Measurements from ENCODE around the gene SRSF1.

SRSF1 gene

DNA sequence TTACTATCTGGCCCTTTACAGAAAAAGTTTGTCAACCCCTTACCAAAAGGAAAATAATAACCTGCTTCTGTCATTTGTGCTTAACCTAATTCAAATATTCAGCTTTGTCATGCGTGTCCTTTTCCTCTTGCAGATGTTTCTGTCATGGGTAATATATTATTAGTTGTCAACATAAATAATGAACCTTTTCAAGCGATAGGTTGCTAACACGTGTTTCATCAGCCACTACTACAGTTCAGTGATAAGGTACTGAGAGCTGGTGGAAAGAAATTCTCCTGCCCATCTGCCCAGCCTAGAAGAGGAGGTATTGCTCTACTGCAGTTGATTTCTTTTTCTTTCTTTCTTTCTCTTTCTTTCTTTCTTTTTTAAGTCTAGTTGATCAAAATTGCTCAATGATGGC lies 12.0 kb upstream of the SRSF1 start:
- no peak for DNase-seq (ENCODE audit: low read depth)

DNA sequence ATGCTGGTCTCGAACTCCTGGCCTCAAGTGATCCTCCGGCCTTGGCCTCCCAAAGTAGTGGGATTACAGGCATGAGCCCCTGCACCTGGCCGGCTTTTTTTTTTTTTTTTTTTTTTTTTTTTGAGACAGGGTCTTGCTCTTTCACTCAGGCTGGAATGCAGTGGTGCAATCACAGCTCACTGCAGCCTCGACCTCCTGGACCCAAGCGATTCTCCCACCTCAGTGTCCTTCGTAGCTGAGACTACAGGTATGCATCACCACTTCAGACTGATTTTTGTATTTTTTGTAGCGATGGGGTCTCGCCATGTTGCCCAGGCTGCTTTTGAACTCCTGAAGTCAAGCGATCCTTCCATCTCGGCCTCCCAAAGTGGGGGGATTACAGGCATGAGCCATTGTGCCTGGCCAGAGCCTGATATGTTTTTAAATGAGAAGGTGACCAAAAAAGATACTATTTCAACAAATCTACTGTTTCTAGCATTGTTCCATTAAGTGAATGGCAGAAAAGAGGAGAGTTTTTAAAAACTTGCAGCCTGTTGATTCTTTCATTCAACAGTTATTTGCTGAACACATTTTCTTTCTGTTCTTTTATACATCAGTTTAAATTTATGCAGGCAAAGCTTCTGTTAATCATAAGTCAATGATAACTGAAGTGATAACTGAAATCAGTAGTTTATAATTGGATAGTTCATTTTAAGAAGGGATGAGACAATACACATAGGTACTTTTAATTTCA lies 3.2 kb upstream of the SRSF1 start:
- no peak for DNase-seq (ENCODE audit: low read depth)

DNA sequence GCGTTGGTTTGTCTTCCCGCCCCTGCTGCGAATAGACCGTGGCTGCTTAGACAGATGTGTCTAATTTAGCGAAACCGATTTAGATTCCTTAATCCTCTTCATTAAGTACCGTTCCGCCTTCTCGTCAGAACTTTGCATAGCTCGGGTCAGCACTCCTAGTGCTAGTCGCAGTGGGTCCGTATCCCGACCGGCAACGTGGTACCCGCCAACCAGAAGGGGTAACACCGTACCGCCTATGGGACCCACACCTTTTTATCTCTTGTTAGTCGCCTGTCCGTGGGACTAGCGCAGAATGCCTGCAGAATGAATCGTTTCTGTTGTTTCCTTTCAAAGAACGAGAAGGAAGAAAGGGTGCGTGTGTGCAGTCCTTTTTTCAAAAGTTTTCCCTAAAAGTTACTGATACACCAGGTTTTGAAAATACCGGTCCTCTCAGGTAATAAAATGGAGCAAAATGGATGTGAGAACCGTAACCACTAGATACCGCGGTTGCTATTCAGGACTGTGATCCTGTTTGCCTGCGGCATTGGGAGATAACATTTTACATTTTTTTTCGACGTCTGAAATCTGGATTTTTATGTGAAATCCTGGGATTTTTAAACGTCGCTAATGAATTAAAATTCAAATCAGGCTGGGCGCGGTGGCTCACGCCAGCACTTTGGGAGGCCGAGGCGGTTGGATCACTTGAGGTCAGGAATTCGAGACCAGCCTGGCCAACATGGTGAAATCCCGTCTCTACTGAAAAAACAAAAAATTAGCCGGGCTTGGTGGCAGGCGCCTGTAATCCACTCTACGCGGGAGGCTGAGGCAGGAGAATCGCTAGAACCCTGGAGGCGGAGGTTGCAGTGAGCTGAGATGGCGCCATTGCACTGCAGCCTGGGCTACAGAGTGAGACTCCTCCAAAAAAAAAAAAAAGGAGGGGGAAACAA lies 998 bp upstream of the SRSF1 start:
- no peak for DNase-seq (ENCODE audit: low read depth)

DNA sequence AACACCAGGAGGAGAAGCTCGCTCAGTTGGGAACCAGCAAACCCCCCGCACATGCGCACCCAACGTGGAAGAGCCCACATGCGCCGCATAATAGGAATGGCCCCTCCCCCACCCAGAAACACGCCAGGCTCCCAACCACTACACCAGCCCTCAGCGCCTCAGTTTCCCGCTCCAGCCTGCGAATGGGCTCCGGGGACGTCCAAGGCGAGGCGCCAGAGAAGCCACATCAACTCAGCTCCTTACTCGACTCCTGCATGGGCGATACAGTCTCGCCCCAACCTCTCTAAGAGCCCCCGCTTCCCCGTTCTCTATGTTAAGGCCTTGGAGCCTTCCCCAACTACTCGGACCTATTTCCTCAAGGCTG lies 504 bp downstream of the SRSF1 start:
- DNase-seq (ENCODE audit: low read depth) = peak; percentile 59

DNA sequence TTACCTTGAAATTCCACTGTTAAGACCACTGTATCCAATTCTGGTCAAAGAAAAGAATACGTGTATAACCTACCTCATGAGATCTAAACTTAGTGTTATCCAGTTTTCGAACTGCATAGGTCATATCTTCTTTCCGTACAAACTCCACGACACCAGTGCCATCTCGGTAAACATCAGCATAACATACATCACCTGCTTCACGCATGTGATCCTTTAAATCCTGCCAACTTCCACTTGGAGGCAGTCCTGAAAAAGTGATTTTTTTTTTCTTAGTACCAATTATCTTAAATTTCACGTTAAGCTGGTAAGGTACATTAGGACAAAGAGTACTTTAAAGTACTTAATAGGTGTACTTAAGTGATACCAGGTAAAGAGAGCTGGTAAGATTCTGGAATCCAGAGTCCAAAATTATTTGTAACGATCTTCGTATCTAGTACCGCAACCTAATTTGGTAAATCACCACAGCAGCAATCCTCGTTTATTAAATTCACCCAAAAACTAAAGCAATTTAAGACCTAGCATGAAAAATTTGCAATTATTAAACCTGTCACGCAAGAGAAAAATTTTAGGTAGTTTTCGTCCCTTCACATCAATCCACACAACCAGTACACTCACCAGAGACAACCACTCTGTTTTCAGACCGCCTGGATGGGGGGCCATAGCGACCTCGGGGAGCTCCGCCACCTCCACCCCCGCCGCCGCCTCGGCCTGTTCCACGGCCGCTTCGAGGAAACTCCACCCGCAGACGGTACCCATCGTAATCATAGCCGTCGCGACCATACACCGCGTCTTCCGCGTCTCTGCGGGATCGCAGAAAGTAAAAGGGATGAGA lies 1.1 kb downstream of the SRSF1 start:
- DNase-seq (ENCODE audit: low read depth) = no peak

DNA sequence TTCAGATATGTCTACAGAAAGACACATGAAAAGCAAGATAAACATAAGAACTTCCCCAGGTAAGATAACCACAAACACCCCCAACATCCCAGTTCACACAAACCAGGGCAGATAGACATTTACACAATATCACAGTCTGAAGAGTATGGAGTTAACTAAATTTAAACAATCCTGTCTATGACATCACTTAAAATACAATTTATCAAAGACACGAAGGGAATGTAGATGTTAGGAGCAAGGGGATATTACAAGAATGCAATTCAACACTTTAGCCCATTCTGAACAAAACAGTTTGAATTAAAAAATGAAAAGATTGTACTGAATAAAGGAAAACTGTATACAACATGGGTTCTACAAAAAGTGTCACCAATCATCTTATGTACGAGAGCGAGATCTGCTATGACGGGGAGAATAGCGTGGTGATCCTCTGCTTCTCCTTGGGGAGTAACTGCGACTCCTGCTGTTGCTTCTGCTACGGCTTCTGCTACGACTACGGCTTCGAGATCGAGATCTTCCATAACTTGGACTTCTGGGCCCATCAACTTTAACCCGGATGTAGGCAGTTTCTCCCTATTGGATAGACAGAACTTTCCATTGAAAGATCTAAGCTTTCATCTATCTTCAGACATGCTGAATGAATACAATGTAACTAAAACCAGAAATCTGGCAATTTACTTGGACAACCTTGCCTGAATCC lies 1.9 kb downstream of the SRSF1 start:
- DNase-seq (ENCODE audit: low read depth) = no peak

DNA sequence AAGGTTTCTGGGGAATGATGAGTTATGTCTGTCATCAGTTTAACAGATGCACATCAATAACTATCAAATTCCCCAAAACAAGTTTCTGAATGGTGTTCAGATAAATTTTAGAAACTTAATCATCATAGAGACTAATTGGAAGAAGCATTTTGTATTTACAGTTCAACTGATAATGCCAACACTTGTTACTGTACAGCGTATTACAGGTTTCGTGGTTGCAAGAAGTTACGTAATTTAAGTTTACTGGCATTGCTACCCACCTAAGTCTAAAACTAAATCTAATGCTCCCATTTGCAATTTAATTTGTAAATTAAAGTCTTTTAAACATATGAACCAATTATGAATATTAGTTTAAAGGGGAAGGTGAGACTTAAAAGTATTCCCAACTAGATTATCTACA lies 3.0 kb downstream of the SRSF1 start:
- no peak for DNase-seq (ENCODE audit: low read depth)

DNA sequence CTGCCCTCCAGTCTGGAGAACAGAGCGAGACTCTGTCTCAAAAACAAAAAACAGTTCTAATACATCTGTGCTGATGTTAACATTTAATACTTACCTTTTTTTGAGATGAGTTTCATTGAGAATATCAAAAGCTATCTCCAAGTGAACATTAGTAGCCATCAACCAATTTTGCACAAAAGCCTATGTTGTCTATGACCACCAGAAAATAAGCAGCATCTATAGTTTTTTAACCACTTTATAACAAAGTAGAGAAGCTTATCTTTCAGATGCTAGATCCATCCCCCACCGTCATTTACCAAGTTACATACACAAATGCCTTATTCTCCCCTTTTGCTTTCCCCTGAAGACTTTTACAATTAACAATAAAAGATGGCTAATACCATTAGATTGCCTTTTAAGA lies 4.1 kb downstream of the SRSF1 start:
- no peak for DNase-seq (ENCODE audit: low read depth)

DNA sequence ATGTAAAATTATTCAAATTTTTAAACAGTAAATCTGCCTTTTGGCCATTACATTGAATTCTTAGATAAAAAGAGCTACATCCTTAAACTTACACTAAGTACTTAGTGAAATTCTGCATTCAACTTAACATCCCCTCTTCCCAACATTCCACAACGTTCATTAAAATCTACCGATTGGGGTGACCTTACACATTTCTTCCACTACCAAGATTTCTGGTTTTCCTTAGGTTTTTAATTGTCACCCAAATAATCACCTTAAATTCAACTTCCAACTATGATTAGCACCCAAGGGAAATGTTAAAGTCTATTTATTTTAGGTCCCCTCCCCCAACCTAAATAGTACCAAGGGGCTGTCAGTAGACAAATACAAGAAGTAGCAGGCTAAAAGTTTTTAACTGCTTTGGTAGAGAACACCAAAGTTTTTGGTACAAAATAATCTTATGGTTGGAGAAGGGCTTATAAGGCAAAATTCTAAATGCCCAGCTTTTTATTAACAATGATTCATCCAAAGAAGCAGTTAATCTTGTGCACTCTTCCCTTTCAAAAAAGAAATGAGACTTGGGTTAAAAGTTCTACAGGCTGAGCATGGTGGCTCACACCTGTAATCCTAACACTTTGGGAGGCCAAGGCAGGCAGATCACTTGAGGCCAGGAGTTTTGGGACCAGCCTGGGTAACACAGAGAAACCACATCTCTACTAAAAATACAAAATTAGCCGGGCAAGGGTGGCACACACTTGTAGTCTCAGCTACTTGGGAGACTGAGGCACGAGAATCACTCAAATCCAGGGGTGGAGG lies 4.7 kb downstream of the SRSF1 start:
- no peak for DNase-seq (ENCODE audit: low read depth)

DNA sequence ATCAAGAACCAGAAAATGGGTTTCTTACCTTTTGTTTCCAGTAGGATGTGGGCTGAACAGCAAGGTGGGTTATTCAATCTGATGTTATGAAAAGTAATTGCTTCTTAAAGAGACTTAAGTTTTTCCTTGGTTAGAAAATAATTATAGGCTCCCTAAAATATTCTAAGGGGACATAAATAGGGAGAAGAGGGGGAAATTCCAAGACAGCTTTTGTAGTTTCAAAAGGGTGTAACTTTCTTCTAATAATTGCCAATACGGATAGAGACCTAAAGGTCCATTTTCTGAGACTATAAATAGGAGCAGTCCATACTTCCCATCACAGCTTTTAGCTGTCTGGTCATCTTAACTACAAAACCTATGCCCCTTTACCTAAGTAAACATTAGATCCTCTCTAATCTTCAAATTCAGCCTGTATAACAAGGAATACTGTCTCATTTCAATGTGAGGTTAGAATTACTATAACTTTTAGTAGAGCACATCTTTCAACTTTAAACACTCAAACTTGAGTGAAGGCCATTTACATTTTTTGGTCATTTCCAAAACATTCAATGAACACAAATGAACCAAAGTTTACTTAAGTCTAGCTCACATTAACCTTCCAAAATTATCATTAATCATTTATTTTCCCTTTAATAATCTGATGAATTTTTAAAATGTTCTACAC lies 5.5 kb downstream of the SRSF1 start:
- no peak for DNase-seq (ENCODE audit: low read depth)

DNA sequence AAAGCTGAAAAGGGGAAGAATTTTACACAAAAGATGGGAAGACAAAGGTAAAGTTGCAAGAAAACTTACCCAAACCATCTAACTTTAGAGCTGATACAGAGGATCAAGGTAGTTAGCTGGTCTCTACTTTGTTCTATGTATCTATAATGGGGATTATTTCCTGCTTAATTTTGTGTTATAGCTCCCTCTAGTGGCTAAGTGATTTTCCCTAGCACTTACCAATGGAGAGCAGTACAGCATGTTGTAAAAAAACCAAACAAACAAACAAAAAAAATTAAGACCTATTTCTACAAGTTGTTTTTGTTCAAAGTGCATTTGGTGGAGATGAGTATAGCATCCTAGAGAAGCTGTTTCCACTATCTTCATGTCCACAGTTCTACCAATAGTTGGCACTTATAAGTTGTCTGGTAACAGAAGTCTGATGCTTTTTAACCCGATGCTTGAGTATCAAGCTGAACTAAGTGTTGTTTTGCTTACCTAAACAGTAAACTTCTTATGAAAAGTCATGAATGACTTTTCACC lies 7.5 kb downstream of the SRSF1 start:
- DNase-seq (ENCODE audit: low read depth) = no peak

DNA sequence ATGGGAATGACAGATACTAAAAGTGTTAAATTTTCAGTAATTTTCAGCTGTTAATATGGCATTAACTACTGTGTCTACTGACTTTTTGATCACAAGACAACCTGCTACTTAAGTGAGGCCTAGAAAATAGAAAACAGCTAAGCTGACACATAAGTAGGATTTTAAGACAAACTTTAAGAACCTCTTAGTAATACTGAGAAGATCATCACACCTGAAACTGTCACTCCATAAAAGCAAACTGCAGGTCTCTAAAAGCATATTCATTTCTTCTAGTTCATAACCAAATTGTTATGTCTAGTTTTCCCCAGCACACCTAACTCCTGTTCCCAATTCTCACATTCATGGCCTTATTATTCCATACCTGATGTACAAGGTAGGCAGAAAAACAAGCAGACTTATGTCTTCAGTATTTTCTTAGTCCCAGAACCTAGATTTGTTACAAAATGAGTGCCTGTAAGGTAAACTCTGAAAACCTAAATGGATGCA lies 8.0 kb downstream of the SRSF1 start:
- no peak for DNase-seq (ENCODE audit: low read depth)

DNA sequence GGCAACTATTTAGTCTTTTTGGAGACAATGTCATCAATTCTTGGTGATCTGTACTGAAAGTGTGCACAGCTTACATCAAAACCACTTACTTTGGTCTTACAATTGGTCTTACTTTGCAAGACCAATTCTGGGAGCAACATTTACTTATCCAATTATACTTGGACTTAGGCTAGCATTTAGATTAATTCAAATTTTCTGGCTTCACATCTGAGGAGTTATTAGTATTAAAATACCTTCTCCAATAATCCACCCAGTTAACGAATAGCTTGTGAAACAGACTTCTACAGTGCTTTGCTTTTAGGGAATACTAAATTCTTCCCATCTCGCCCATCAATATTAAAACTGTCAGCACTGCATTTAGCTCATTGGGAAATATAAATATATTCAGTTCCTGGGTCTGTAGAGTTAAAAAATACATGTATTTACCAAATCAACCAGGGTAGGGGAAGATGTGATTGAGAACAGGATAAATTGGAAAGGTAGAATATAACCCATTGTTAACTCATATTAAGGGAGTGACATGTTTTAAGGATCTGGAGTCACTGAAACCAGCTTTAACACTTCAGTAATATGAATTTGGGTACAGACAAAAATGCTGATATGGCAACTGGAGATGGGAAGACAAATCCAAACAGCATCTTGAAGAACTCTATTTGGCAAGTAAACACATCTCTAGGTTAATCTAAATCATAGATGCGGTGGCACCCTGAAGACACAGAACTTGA lies 9.8 kb downstream of the SRSF1 start:
- DNase-seq (ENCODE audit: low read depth) = no peak

DNA sequence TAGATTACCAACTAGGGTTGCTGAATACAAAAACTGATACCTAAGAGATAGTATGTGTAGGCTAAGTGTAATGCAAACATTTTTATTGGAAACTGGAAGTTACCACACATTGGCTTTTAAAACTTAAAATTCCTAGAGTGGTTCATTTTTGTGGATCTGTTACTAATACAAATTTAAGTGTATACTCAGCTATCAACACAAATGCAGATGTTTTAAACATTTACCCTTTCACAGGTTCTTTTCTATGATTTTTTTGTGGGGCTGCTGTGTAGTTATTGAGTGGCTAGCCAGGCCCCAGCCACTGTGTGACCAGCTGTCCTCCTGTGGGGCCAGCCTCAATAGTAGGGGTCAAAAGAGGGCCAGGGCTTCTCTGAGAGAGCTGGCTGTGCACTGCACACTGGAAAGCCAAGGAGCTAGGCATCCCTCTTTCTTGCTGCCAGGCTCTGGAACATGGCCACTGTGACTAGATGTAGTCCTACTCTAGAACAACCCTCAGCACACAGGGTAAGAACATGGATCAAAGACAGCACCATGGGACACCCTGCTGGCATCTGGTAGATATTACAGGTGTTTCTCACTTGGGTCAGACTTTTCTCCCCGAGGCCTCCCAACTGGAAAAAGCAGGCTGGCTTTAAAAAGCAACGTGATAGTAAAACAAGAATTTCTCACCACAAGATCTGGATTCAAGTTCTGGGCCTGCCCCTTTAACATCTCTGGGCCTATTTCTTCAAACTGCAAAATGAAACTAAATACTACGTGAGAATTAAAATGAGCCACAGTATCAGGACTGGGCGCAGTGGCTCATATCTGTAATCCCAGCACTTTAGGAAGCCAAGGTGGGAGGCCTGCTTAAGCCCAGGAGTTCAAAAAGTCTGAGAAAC lies 11.7 kb downstream of the SRSF1 start:
- no peak for DNase-seq (ENCODE audit: low read depth)

DNA sequence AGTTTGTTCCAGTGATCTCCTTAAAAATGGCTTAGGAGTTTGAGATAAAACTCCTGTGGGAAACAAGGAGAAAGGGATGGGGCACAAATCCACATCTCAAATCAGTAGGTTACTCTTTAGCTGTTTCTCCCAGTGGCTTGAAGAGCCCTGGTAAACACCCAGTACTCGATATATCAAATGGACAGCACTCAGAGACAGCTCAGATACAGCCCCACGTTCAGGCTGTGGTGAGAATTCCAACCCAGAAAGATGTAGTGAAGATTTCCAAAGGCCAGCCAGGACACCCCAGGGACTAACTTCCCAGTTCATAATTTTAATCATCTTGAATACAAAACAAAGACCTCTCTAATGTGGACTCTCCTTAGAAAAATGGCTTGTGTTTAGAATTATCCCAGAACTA lies 12.6 kb downstream of the SRSF1 start:
- DNase-seq (ENCODE audit: low read depth) = no peak

DNA sequence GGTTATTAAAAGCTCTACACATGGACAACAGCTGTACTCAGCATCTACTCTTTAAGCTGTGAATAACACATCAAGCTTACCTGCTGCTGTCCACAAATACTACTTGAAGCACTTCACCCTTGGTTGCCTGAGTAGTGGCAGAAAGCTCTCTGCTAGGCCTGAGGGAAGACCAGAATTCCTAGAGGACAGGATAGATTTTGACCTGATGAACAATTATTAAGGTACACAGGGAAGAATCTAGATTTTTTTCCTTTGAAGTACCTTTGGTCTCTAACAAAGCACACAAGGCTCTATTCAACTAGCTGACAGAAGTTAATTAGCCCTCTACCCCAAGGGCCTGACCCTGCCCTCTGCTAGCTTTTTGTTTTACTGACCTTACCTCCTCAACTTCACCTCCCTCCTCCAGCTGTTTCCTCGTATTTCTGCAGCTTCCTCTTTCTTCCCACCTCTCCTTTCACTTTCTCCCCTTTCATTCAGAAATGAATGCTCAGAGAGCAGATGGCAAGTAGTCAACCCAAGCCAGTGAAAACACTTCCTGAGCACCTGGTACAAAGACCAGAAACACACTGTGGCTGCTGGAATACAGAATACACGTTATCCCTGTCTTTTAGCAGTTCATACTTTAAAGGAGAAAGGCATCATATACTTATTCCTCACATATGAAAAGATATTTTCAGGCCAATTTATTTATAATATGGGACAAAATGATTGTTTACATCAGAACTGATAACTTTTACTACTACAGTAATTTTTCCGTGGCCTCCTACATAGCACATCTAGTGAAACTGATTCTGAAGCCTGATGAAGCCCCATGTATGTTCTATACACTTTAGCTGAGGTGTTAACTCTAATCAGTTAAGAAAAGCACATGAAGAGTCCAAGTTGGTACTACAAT lies 13.3 kb downstream of the SRSF1 start:
- DNase-seq (ENCODE audit: low read depth) = no peak

DNA sequence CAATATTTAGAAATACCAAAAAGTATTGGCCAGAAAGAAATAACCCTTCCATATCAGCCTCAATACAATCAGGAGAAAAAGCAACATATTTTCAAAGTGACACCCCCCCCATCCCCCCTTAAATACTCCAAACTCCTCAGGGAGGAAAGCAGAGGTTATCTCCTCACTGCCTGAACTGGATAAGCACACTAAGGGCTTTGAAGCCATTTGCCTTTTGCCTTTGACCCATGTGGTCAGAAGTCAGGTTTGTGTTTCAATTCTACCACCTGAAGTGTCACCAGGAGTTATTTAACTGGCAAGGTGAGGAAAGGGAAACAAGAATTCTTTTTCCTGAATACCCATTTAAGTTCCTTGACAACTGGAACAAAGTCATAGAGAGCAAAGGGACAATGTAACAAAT lies 15.5 kb downstream of the SRSF1 start:
- no peak for DNase-seq (ENCODE audit: low read depth)

All from stimulated activated CD8-positive, alpha-beta memory T cell treated with anti-CD3 and anti-CD28 coated beads, Interleukin-12 subunit alpha, Interleukin-12 subunit beta, amount 100 ng/mL, for 4 hours (primary cell).